ENCODE results near the gene DHX30.

Gene DHX30

DNA sequence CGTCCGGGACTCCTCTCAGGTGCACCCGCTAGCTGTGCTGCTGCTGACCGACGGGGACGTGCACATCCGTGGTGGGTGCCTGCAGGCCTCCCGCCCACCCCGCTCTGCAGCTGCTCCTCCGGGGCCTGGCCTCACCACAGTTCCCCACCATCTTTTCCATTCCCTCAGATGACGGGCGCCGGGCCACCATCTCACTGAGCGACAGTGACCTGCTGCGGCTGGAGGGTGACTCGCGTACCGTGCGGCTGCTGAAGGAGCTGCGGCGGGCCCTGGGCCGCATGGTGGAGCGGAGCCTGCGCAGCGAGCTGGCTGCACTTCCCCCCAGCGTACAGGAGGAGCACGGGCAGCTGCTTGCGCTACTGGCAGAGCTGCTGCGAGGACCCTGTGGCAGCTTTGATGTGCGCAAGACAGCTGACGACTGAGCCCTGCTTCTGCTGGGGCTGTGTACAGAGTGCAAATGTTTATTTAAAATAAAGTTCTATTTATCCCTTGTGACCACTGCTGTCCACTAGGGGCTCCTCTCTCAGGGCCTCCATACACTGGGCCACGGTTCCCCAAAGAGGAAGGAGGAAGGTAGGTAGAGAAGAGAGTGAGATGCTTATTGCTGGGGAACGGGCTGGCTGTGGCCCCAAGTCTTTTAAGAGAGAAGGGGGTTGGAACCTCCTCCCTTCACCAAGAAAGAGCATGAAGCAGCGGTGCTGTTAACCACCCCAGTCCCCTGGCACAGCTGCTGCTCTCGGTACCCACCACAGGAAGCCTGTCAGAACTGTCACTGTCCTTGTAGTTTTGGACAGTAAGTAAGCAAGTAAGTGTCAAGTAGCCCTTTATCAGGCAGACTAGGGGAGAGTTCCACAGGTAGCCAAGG lies 47.0 kb downstream of the DHX30 start:
- FAIRE-seq (no peak), DNase-seq (ENCODE audit: insufficient read length, low spot score) (no peak)
- TF ChIP-seq SPI1 (IDR thresholded peaks at IDR 0.05; ENCODE audit: low read depth, low read length) (no peak), POU2F2 (IDR thresholded peaks at IDR 0.05; ENCODE audit: low read depth, low read length) (no peak), POLR2AphosphoS5 (IDR thresholded peaks at IDR 0.05; ENCODE audit: low read depth, low read length) (no peak; the same call in 1 of the 2 replicates)

DNA sequence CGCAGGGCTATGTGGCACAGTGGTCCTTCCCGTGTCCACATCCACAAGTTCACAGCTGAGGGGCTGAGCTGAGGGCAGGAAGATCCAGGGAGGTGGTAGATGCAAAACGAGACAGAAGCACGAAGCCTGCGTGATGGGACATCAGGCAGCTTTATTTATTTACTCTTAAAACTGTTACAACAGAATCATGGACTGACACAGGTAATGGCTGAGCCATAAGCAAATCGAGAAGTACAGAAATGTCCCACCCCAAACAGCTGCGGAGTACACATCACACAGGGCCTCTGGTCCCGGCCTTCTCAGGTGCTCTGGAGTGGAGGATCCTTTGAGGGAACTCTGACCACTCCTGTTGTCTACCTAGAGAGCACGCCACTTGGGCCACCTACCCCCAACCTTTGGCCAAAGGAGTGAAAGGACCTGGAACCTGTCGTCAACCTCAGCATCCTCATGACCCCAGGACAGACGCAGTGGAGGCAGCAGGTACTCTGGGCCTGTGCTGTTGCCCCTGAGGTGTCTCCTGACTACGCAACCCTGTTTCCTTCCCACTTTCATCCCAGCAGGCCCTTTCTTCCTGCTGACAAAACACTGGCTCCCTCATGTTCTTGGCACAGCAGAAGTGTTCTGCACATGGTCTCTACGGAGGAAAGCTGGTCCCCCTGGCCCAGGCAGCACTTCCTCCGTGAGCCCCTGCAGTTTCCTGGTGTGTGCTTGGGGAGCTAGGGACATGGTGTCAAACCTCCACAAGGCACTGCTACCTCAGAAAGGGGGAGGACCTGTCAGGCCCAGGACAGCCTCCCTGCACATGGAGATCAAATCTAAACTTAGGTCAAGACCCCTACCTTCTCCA lies 47.8 kb downstream of the DHX30 start:
- no peak for DNase-seq (ENCODE audit: insufficient read length, low spot score)
- FAIRE-seq = no peak
- no peak; the same call in none of the 2 replicates for TF ChIP-seq POLR2A (IDR thresholded peaks at IDR 0.05; ENCODE audit: low read depth, low read length)
- TF ChIP-seq SPI1 (IDR thresholded peaks at IDR 0.05; ENCODE audit: low read depth, low read length) = no peak
- TF ChIP-seq TAF1 (IDR thresholded peaks at IDR 0.05; ENCODE audit: low read depth, low read length) = no peak
- peak; percentile 73; the same call in 1 of the 2 replicates for TF ChIP-seq POLR2AphosphoS5 (IDR thresholded peaks at IDR 0.05; ENCODE audit: low read depth, low read length)
- no peak for TF ChIP-seq POU2F2 (IDR thresholded peaks at IDR 0.05; ENCODE audit: low read depth, low read length)
- no peak for TF ChIP-seq PAX5 (IDR thresholded peaks at IDR 0.05; ENCODE audit: insufficient read depth, low read length, severe bottlenecking)

DNA sequence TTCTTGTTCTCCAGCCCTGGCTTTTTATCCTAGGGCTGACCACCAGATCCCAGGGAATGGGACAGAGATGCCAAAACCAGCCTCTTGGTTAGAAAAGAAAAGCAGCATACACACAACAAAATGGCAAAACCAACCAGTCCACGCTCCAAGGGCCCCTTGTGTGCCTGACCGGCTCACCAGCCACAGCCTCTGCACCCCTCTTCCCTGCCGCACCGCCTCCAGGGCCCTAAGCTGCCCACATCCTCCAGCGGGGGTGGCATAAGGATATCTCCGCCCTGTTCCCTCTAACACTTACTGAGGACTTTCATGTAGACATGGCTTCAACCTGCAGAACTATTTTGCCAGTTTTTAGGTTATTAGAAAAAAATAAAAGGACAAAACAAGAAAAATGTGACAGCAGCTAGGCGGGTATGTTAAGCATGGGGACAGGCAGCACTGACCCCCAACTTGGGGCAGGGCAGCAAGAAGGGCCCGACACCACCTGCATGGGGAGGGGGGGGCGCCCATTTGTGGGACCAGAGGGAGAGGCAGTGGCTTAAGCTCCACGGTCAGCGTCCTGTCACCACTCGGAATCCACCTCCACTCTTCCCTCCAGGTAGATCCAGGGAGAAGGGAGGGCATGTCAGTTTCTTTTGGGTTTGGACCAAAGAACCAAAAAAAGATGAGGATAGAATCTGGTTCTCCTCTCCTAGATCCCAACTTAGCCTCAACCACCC lies 49.1 kb downstream of the DHX30 start:
- no peak for DNase-seq (ENCODE audit: insufficient read length, low spot score)
- FAIRE-seq = no peak
- TF ChIP-seq POLR2AphosphoS5 (IDR thresholded peaks at IDR 0.05; ENCODE audit: low read depth, low read length) (no peak), POU2F2 (IDR thresholded peaks at IDR 0.05; ENCODE audit: low read depth, low read length) (no peak), TAF1 (IDR thresholded peaks at IDR 0.05; ENCODE audit: low read depth, low read length) (no peak), SPI1 (IDR thresholded peaks at IDR 0.05; ENCODE audit: low read depth, low read length) (no peak), PAX5 (IDR thresholded peaks at IDR 0.05; ENCODE audit: insufficient read depth, low read length, severe bottlenecking) (no peak), POLR2A (IDR thresholded peaks at IDR 0.05; ENCODE audit: low read depth, low read length) (no peak)

DNA sequence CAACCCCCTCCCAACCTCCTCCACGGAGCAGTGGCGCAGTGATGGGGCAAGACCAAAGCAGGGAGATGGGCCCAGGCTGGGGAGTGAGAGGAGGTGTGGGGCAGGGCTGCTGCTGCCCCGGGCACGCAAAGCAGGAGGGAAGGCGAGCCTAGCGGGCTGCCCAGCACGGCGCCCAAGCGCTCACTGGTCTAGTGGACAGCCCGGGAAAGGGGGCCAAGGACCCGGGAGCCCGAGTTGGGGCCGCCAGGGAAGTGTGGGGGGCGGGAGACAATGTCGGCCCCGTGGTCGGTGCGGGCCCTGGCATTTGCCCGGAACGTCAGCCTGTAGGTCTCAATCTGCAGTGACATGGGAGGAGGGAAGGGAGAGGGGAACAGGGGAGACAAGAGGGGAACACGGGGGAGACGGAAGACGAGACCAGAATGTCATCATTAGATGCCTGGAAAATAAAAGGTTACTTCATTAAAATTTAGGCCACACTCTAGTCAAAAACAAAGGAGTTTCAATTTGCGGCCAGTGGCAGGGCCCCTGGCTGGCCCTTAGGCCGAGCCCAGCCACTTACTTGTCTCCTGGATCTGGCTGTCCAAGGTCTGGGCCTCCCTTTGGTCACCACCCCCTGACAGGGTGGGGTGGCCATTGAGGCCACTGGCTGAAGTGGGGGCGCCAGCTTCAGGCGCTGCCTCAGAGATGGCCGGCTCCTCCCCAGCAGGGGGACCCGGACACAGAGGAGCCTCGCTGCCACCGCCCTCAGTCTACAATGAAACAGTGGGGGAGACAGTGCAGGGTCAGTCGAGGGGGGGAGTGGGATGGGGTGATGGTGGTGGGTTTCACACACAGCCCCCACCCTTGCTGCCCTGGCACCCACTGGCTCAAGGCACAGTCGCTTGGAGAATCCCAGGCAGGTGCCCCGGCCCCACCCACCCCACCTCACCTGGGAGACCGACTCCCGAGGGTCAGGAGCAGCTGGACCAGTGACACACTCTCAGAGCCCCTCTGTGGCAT lies 50.0 kb downstream of the DHX30 start:
- TF ChIP-seq TAF1 (IDR thresholded peaks at IDR 0.05; ENCODE audit: low read depth, low read length) (no peak), POLR2A (IDR thresholded peaks at IDR 0.05; ENCODE audit: low read depth, low read length) (no peak), POU2F2 (IDR thresholded peaks at IDR 0.05; ENCODE audit: low read depth, low read length) (no peak), SPI1 (IDR thresholded peaks at IDR 0.05; ENCODE audit: low read depth, low read length) (no peak), POLR2AphosphoS5 (IDR thresholded peaks at IDR 0.05; ENCODE audit: low read depth, low read length) (no peak), PAX5 (IDR thresholded peaks at IDR 0.05; ENCODE audit: insufficient read depth, low read length, severe bottlenecking) (no peak)
- DNase-seq (ENCODE audit: insufficient read length, low spot score) = no peak
- FAIRE-seq = no peak

DNA sequence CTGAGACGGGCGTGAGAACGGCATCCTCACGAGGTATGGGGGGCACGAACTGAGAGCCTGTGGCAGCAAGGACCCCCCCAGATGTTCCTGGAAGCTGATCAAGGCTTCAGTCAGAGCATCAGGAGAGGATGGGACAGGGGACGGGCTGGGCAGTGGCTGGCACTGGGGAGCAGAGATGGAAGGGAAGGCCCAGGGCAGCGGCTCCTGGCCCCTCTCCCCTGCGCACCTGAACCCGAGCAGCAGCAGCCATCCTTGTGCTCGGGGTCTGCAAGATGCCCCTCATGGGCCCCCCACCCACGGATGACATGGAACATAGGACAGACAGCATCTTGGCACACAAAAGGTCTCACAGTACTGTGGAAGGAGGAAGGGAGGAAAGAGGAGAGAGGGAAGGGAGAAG lies 51.3 kb downstream of the DHX30 start:
- no peak for TF ChIP-seq POLR2A (IDR thresholded peaks at IDR 0.05; ENCODE audit: low read depth, low read length)
- no peak for TF ChIP-seq TAF1 (IDR thresholded peaks at IDR 0.05; ENCODE audit: low read depth, low read length)
- TF ChIP-seq POU2F2 (IDR thresholded peaks at IDR 0.05; ENCODE audit: low read depth, low read length) = no peak
- TF ChIP-seq POLR2AphosphoS5 (IDR thresholded peaks at IDR 0.05; ENCODE audit: low read depth, low read length) = no peak
- TF ChIP-seq SPI1 (IDR thresholded peaks at IDR 0.05; ENCODE audit: low read depth, low read length) = no peak
- TF ChIP-seq PAX5 (IDR thresholded peaks at IDR 0.05; ENCODE audit: insufficient read depth, low read length, severe bottlenecking) = no peak
- FAIRE-seq = no peak
- no peak for DNase-seq (ENCODE audit: insufficient read length, low spot score)

DNA sequence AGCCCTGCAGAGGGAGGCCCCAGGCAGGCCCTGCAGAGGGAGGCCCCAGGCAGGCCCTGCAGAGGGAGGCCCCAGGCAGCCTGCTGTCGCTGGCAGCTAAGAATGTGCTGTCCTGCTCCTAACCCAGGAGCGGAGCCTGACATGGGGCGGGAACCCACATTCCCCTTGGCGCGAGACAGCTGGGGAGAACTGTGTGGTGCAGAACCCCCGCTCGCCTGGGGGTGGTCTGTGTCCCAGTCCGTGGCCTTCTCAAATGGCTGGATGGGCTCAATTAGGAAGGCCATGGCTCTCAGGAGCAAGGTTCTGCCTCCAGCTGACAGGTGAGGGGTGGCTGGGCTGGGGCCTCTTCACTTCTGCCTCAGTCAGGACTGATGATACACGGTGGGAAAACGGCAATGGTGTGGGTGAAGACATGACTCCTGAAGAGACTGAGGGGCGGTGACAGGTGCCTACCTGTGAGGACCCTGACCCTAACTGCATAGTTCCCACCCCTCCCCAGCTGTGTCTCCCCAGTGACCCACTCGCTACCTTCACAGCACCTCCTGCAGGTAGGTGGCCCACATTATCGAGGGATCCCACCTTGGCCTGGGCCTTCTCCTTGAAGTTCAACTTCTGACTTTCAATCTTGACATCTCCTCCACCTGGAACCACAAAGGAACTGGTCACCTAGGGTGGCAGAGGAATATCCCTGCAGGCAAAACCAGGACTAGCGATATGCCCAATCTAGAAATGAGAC lies 52.0 kb downstream of the DHX30 start:
- TF ChIP-seq POLR2AphosphoS5 (IDR thresholded peaks at IDR 0.05; ENCODE audit: low read depth, low read length) (no peak), SPI1 (IDR thresholded peaks at IDR 0.05; ENCODE audit: low read depth, low read length) (no peak), POLR2A (IDR thresholded peaks at IDR 0.05; ENCODE audit: low read depth, low read length) (no peak), PAX5 (IDR thresholded peaks at IDR 0.05; ENCODE audit: insufficient read depth, low read length, severe bottlenecking) (no peak), TAF1 (IDR thresholded peaks at IDR 0.05; ENCODE audit: low read depth, low read length) (no peak), POU2F2 (IDR thresholded peaks at IDR 0.05; ENCODE audit: low read depth, low read length) (no peak)
- DNase-seq (ENCODE audit: insufficient read length, low spot score) (no peak), FAIRE-seq (no peak)

DNA sequence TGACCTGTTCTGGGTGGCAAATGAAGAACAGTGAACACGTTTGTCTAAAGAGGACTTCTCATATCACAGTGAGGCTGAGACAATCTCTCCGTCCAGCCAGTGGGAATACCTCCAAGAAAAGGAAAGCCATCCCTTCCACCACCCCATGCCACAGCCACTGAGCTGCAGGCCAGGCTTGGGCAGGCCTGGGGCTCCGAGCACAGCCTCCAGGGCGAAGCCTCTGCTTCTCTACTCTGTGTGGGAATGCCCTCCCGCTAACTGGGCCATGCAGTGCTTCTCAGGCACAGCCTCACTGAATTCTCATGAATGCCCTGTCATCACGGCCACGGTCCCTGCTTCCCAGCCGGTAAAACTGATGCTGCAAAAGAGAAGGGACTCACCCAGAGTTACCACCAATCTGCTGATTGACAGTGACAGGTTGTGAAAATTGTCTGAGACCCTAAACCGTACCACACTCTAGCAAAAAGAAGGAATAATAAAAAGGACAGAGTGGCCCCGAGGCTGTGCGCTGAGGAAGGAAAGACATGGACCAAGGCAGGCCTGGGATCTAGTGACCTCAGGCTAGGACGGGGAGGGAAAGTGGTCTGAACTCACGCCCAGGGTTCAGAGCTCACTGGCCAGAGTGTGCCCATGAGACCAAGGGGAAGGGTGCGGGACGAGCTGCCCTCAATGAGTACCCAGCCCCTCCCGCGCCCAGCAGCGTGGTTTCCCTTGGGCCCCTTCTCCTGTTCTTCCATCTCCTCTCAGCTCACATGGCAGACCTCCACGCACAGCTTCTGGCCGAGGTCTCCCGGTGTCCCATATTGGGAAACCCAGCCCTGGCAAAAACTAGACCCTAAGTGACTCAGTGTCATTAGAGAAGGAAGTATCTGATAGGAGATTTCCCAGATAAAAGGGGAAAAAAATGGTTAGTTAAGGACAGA lies 52.8 kb downstream of the DHX30 start:
- no peak for DNase-seq (ENCODE audit: insufficient read length, low spot score)
- no peak for TF ChIP-seq PAX5 (IDR thresholded peaks at IDR 0.05; ENCODE audit: insufficient read depth, low read length, severe bottlenecking)
- no peak for TF ChIP-seq TAF1 (IDR thresholded peaks at IDR 0.05; ENCODE audit: low read depth, low read length)
- no peak for TF ChIP-seq SPI1 (IDR thresholded peaks at IDR 0.05; ENCODE audit: low read depth, low read length)
- TF ChIP-seq POLR2A (IDR thresholded peaks at IDR 0.05; ENCODE audit: low read depth, low read length) = no peak
- TF ChIP-seq POLR2AphosphoS5 (IDR thresholded peaks at IDR 0.05; ENCODE audit: low read depth, low read length) = no peak
- no peak for TF ChIP-seq POU2F2 (IDR thresholded peaks at IDR 0.05; ENCODE audit: low read depth, low read length)
- no peak for FAIRE-seq
